SK-N-SH (cell line): ENCODE measurements around the gene NKX1-1. TPM values are rescaled to one million over a fixed set of nuclear protein-coding genes. Genes with fewer than 3 reads are reported as not detected.

Source experiments
- CTCF ChIA-PET: fragments of 300-600, 350-600 bp; formaldehyde crosslinking; extraction: SDS; loops from one replicate; lab custom pipeline; 2021; lab: Yijun Ruan, JAX
- POLR2A ChIA-PET: fragments of 350-600 bp; sonication (Branson Sonifier 250); formaldehyde crosslinking; extraction: SDS; loops from one replicate; lab custom pipeline; 2020; ENCODE audit warnings: antibody characterized with exemption, inconsistent platforms; lab: Yijun Ruan, JAX
- DNase-seq: peaks from one replicate; pipeline ENCODE4 v3.0.0; 2012
- H2AFZ ChIP-seq: fragments of 200-600 bp; sonication (generic); 2 replicates; pipeline ENCODE4 v1.8.1; 2016; ENCODE audit warnings: antibody characterized with exemption, mild to moderate bottlenecking, low read depth
- H3F3A ChIP-seq: fragments of 200-600 bp; sonication (generic); replicated peaks from 2 replicates; pipeline ENCODE3; 2016; ENCODE audit warnings: antibody characterized with exemption, mild to moderate bottlenecking; ENCODE audit not compliant: insufficient read depth
- H3K27ac ChIP-seq, 2 experiments: fragments of 200-500 bp in 1 of 2; fragments of 200-600 bp in 1 of 2; sonication (Bioruptor generic) in 1 of 2; sonication (generic), shearing (Covaris generic) in 1 of 2; 2 replicates each; pipeline versions ENCODE4 v1.5.1 to v1.6.1; 2014 to 2016; ENCODE audit warnings: low read depth in 2 of 2, inconsistent platforms in 1 of 2, low read length in 1 of 2, mild to moderate bottlenecking in 1 of 2, mixed read lengths in 1 of 2
- H3K27me3 ChIP-seq: fragments of 200-600 bp; sonication (generic), shearing (Covaris generic); 2 replicates; pipeline ENCODE4 v1.6.1; 2016; ENCODE audit warnings: mixed run types; ENCODE audit not compliant: insufficient read depth
- H3K36me3 ChIP-seq, 2 experiments: fragments of 200-500 bp in 1 of 2; fragments of 200-600 bp in 1 of 2; sonication (Bioruptor generic) in 1 of 2; sonication (generic) in 1 of 2; replicated peaks in 1 of 2; 2 replicates each; pipeline versions ENCODE3 to v1.5.1; 2014 to 2016; ENCODE audit warnings: low read length in 1 of 2, mild to moderate bottlenecking in 1 of 2; ENCODE audit not compliant: insufficient read depth in 2 of 2, control insufficient read depth in 1 of 2
- H3K4me1 ChIP-seq, 2 experiments: fragments of 200-500 bp in 1 of 2; fragments of 200-600 bp in 1 of 2; sonication (Bioruptor generic) in 1 of 2; sonication (generic), shearing (Covaris generic) in 1 of 2; 2 replicates each; pipeline versions ENCODE4 v1.5.1 to v1.6.1; 2014 to 2016; ENCODE audit warnings: low read depth in 1 of 2, low read length in 1 of 2, mixed run types in 1 of 2; ENCODE audit not compliant: insufficient read depth in 2 of 2, control insufficient read depth in 1 of 2
- H3K4me2 ChIP-seq: fragments of 200-600 bp; sonication (generic), shearing (Covaris generic); 2 replicates; pipeline ENCODE4 v1.6.1; 2017; ENCODE audit warnings: mixed run types
- H3K4me3 ChIP-seq, 2 experiments: fragments of 200-500 bp in 1 of 2; fragments of 200-600 bp in 1 of 2; sonication (Bioruptor generic) in 1 of 2; sonication (generic), shearing (Covaris generic) in 1 of 2; 2 replicates each; pipeline versions ENCODE4 v1.5.1 to v1.8.1; 2014 to 2016; ENCODE audit warnings: low read depth in 2 of 2, inconsistent platforms in 1 of 2, low read length in 1 of 2, mild to moderate bottlenecking in 1 of 2, mixed read lengths in 1 of 2, moderate library complexity in 1 of 2
- H3K79me2 ChIP-seq: fragments of 200-600 bp; sonication (generic); 2 replicates; pipeline ENCODE4 v1.8.1; 2017; ENCODE audit warnings: mild to moderate bottlenecking; ENCODE audit not compliant: insufficient read depth
- H3K9ac ChIP-seq: fragments of 200-600 bp; sonication (generic); 2 replicates; pipeline ENCODE4 v1.6.1; 2017; ENCODE audit warnings: mixed run types
- H3K9me2 ChIP-seq: fragments of 200-600 bp; sonication (generic); 2 replicates; pipeline ENCODE4 v1.6.1; 2017; ENCODE audit warnings: mixed run types
- H3K9me3 ChIP-seq: fragments of 200-600 bp; sonication (generic); 2 replicates; pipeline ENCODE4 v1.6.1; 2017; ENCODE audit warnings: mixed run types, mild to moderate bottlenecking, moderate library complexity
- H4K20me1 ChIP-seq: fragments of 200-600 bp; sonication (generic); 2 replicates; pipeline ENCODE4 v1.6.1; 2017; ENCODE audit warnings: mild to moderate bottlenecking, mixed run types; ENCODE audit not compliant: insufficient read depth
- CHD2 ChIP-seq: fragments of 150-350 bp; IDR thresholded peaks from 2 replicates; pipeline ENCODE4 v1.6.1; 2018; ENCODE audit warnings: low read length; ENCODE audit not compliant: partially characterized antibody
- ELF1 ChIP-seq: IDR thresholded peaks from 2 replicates; pipeline ENCODE4 v1.4.0; 2012
- FOXJ3 ChIP-seq: sonication (generic); formaldehyde crosslinking; IDR thresholded peaks from 2 replicates; pipeline ENCODE4 v1.5.1; 2020; ENCODE audit warnings: mild to moderate bottlenecking, missing genetic modification reagents
- FOXM1 ChIP-seq: IDR thresholded peaks from 2 replicates; pipeline ENCODE4 v1.4.0; 2012; ENCODE audit warnings: low read depth, mild to moderate bottlenecking
- JUND ChIP-seq: IDR thresholded peaks from 2 replicates; pipeline ENCODE4 v1.4.0; 2012
- MEF2A ChIP-seq: IDR thresholded peaks from 2 replicates; pipeline ENCODE4 v1.4.0; 2012; ENCODE audit warnings: low read depth, borderline replicate concordance
- MXI1 ChIP-seq: IDR thresholded peaks from 2 replicates; pipeline ENCODE4 v1.6.1; 2012; ENCODE audit warnings: mild to moderate bottlenecking, low read depth, low read length, improper control_type of control experiment
- POLR2AphosphoS5 ChIP-seq: IDR thresholded peaks from 2 replicates; pipeline ENCODE4 v1.6.1; 2012; ENCODE audit warnings: low read depth, low read length
- RAD21 ChIP-seq: IDR thresholded peaks from 2 replicates; pipeline ENCODE4 v1.6.1; 2012; ENCODE audit warnings: mild to moderate bottlenecking, low read length
- RCOR1 ChIP-seq: fragments of 150-350 bp; IDR thresholded peaks from 2 replicates; pipeline ENCODE4 v1.6.1; 2017; ENCODE audit warnings: antibody characterized with exemption, low read length
- WGBS: methylation state at CpG from one replicate; pipeline ENCODE4 v1.1.6; 2017; ENCODE audit warnings: low lambda C conversion rate; 5-methylcytosine and 5-hydroxymethylcytosine counted together
- polyA plus RNA-seq, 3 experiments: library from polyadenylated mRNA; depleted of rRNA; stranded (reverse); fragments of >200 nt; gene quantifications; 2 replicates each; pipeline ENCODE4 v1.2.3, GENCODE V29; 2012
- TF ChIP-seq, protein P1 (sequence below): IDR thresholded peaks from 2 replicates; pipeline ENCODE4 v1.4.0; 2012; ENCODE audit warnings: low read depth, borderline replicate concordance
- TF ChIP-seq, protein P2 (sequence below): fragments of 200-600 bp; sonication (generic); IDR thresholded peaks from 2 replicates; pipeline ENCODE4 v1.6.1; 2017; ENCODE audit warnings: antibody characterized with exemption, mild to moderate bottlenecking, moderate library complexity
- TF ChIP-seq, protein P3 (sequence below): fragments of 150-350 bp; IDR thresholded peaks from 2 replicates; pipeline ENCODE4 v1.6.1; 2016; ENCODE audit warnings: mild to moderate bottlenecking, low read depth, low read length

NKX1-1 gene
- polyA plus RNA-seq, 1 of the 3 experiments (the other 2 are of a cell fraction) = not detected

DNA sequence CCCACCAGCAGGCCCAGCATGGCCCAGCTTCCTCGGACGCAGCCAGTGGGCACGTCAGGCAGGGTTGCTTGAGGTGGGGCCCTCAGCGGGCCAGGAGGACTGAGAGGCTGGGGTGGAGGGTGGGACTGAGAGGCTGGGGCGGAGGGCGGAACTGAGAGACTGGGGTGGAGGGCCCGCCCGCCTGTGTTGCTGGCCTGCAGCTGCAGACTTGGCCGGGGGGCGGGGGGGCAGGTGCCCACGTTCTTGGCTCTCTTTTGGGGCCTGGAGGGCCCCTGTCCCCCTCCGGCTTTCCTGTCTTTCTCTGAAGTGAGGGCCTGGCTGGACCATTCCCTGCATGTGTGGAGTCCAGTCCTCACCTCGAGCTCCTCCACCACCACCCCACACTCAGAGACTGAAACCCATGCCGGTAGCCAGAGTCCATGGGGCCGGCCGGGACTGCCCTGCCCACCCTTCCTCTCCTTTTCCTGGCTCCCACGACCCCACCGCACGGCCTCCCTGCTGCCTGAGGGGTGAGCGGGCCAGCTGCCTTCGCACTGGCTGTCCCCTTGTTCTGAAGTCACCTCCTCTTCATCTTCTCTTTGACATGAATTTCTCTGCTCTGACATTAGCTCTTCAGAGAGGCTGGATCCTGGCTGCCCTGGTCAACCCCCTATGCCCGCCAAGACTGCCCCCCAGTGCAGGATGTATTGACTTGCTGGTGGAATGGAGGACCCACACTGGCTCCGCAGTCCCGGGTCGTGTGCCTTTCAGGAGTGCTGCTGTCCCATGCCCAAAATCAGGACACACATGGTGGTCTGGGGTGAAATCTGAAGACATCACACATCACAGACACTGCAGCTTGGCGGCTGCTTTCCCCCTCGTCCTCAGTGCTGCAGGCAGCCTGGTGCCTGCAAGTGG, 10.1 kb upstream of the NKX1-1 start:
- no peak overlapping the region for H3K4me2 ChIP-seq
- H3K36me3 ChIP-seq = no peaks in the 10 kb centered on the region
- no peak overlapping the region for H3K27ac ChIP-seq
- no peaks in the 10 kb centered on the region for H3K9me2 ChIP-seq
- H2AFZ ChIP-seq = no peak overlapping the region
- no peaks in the 10 kb centered on the region for H3K9me3 ChIP-seq
- no peaks in the 10 kb centered on the region for H4K20me1 ChIP-seq
- 20% methylated on average over 22 of the region's 27 CpGs for WGBS
- no peaks in the 10 kb centered on the region for H3F3A ChIP-seq
- no peaks in the 10 kb centered on the region for H3K4me1 ChIP-seq
- ChIA-PET POLR2A (no interaction called here), CTCF (interaction anchor here (1.4 to 1.5 kb wide), 3 partner anchors 9 to 96 kb away, joined by 3 to 4 read pairs (median 3); no protein-coding TSS in a partner anchor)
- peak; percentile 41 for DNase-seq
- TF ChIP-seq MXI1 = no peak
- no peak for TF ChIP-seq RAD21
- TF ChIP-seq, protein P1, sequence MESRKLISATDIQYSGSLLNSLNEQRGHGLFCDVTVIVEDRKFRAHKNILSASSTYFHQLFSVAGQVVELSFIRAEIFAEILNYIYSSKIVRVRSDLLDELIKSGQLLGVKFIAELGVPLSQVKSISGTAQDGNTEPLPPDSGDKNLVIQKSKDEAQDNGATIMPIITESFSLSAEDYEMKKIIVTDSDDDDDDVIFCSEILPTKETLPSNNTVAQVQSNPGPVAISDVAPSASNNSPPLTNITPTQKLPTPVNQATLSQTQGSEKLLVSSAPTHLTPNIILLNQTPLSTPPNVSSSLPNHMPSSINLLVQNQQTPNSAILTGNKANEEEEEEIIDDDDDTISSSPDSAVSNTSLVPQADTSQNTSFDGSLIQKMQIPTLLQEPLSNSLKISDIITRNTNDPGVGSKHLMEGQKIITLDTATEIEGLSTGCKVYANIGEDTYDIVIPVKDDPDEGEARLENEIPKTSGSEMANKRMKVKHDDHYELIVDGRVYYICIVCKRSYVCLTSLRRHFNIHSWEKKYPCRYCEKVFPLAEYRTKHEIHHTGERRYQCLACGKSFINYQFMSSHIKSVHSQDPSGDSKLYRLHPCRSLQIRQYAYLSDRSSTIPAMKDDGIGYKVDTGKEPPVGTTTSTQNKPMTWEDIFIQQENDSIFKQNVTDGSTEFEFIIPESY = no peak
- no peak for TF ChIP-seq MEF2A
- TF ChIP-seq, protein P2, sequence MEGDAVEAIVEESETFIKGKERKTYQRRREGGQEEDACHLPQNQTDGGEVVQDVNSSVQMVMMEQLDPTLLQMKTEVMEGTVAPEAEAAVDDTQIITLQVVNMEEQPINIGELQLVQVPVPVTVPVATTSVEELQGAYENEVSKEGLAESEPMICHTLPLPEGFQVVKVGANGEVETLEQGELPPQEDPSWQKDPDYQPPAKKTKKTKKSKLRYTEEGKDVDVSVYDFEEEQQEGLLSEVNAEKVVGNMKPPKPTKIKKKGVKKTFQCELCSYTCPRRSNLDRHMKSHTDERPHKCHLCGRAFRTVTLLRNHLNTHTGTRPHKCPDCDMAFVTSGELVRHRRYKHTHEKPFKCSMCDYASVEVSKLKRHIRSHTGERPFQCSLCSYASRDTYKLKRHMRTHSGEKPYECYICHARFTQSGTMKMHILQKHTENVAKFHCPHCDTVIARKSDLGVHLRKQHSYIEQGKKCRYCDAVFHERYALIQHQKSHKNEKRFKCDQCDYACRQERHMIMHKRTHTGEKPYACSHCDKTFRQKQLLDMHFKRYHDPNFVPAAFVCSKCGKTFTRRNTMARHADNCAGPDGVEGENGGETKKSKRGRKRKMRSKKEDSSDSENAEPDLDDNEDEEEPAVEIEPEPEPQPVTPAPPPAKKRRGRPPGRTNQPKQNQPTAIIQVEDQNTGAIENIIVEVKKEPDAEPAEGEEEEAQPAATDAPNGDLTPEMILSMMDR = no peak
- TF ChIP-seq POLR2AphosphoS5 = no peak
- TF ChIP-seq, protein P3, sequence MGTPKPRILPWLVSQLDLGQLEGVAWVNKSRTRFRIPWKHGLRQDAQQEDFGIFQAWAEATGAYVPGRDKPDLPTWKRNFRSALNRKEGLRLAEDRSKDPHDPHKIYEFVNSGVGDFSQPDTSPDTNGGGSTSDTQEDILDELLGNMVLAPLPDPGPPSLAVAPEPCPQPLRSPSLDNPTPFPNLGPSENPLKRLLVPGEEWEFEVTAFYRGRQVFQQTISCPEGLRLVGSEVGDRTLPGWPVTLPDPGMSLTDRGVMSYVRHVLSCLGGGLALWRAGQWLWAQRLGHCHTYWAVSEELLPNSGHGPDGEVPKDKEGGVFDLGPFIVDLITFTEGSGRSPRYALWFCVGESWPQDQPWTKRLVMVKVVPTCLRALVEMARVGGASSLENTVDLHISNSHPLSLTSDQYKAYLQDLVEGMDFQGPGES = no peak
- TF ChIP-seq RCOR1 = no peak
- no peak for TF ChIP-seq FOXJ3
- no peak for TF ChIP-seq FOXM1
- TF ChIP-seq ELF1 = no peak
- no peak for TF ChIP-seq JUND
- H3K4me3 ChIP-seq = no peak overlapping the region
- no peaks in the 10 kb centered on the region for H3K79me2 ChIP-seq
- H3K27me3 ChIP-seq = peaks cover 85% of the 10 kb centered on the region
- no peak overlapping the region for H3K9ac ChIP-seq

DNA sequence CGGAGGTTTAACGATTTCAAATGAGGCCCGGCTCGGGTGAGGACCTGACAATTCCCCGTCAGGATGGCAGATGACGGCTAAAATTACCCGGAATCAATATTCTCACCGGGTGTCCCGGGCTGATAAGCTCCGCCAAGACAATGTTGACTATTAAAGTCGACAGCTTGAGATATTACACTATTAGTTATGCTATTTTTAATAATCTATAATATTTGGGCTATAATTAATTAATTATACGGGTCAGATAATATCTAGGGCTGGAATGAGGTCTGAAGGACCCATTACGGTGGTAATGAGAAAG, 9.4 kb upstream of the NKX1-1 start:
- TF ChIP-seq CHD2 = no peak
- Histone ChIP-seq H3K27ac (no peak overlapping the region), H3K4me3 (no peak overlapping the region), H3K27me3 (peaks cover 86% of the 10 kb centered on the region), H3K9me2 (no peaks in the 10 kb centered on the region), H3K36me3 (no peaks in the 10 kb centered on the region), H4K20me1 (no peaks in the 10 kb centered on the region), H2AFZ (no peak overlapping the region), H3F3A (no peaks in the 10 kb centered on the region), H3K9me3 (no peaks in the 10 kb centered on the region), H3K4me1 (no peaks in the 10 kb centered on the region), H3K79me2 (no peaks in the 10 kb centered on the region), H3K4me2 (no peak overlapping the region), H3K9ac (no peak overlapping the region)
- peak; percentile 27 for DNase-seq
- CTCF ChIA-PET = interaction anchor here (1.4 to 1.5 kb wide), 3 partner anchors 9 to 96 kb away, joined by 3 to 4 read pairs (median 3); no protein-coding TSS in a partner anchor
- WGBS = 16% methylated on average over 13 of the region's 13 CpGs
- POLR2A ChIA-PET = no interaction called here
